ENCODE data around the gene WFIKKN1. TPM values are rescaled to one million over a fixed set of nuclear protein-coding genes. Genes with fewer than 3 reads are reported as not detected.

Gene WFIKKN1
- total RNA-seq: 1 to 10 TPM in 1 of 9 donors, under 1 TPM in 8; 0.15 to 1.1 (median 0.25) TPM
- polyA plus RNA-seq: under 1 TPM; 0.30 to 0.51 TPM
- long read RNA-seq, donor 1, full-length matches to known transcripts: 5 of 5 reads
- long read RNA-seq, donor 1, partial matches to known transcripts: 0 of 5 reads
- long read RNA-seq, donor 1, other reads (novel, unspliced or antisense): 0 of 5 reads
- long read RNA-seq, donor 2, full-length matches to known transcripts: 11 of 11 reads
- long read RNA-seq, donor 2, partial matches to known transcripts: 0 of 11 reads
- long read RNA-seq, donor 2, other reads (novel, unspliced or antisense): 0 of 11 reads
- long read RNA-seq, donor 3, full-length matches to known transcripts: 6 of 6 reads
- long read RNA-seq, donor 3, partial matches to known transcripts: 0 of 6 reads
- long read RNA-seq, donor 3, other reads (novel, unspliced or antisense): 0 of 6 reads

DNA sequence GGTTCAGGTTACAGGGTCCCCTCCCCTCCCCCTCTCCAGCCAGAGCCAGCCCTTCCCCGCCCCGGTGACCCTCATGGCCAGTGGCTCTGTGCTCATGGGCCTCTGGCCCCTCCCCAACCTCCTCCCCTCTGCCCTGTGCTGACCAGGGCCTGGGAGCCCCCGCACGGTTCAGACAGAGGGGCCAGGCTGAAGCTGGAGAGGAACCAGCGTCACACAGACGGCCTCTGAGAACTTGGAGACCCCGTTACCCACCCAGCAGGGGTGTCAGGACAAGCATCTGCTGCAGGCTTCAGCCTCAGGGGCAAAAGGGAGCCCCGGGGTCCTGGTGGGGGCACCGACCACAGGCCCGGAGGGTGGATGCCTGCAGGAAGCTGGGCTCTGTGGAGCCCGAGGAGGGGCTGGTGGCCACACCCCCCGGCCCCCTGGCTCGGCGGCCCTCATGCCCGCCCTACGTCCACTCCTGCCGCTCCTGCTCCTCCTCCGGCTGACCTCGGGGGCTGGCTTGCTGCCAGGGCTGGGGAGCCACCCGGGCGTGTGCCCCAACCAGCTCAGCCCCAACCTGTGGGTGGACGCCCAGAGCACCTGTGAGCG, at the start of gene WFIKKN1:
Gene WFIKKN1, plus strand, starts transcription at position 171 of the 591 bp plus-strand sequence. Its CDS starts 269 bp downstream, at position 440.
- peaks cover 3 to 41% (median 29%) of the 10 kb centered on the region in 12 donors for H3K4me1 ChIP-seq
- intact Hi-C loops (cut with DNase I): loop anchor here in 1 of 10 donors (5.0 kb wide), 1 partner anchor 34 kb away; no protein-coding TSS in a partner anchor
- H3K27ac ChIP-seq: peak within 1 kb of the TSS in 2 of 12 donors; percentile 34 to 54
- no peaks in the 10 kb centered on the region for H3K9me3 ChIP-seq
- DNase-seq: peak in 3 of 5 donors; percentile 22 to 32 (median 23)
- ATAC-seq: no peak
- WGBS, 4 donors: 4 to 7% (median 6%) methylated on average over 16 to 23 of the region's 23 CpGs
- no peak for TF ChIP-seq POLR2A (IDR thresholded peaks at IDR 0.05)
- no peak for TF ChIP-seq CTCF (IDR thresholded peaks at IDR 0.05)
- H3K36me3 ChIP-seq: peaks cover 0 to 48% (median 7%) of the 10 kb centered on the region in 9 donors
- H3K4me3 ChIP-seq: no peak within 1 kb of the TSS
- no peaks in the 10 kb centered on the region for H3K27me3 ChIP-seq

DNA sequence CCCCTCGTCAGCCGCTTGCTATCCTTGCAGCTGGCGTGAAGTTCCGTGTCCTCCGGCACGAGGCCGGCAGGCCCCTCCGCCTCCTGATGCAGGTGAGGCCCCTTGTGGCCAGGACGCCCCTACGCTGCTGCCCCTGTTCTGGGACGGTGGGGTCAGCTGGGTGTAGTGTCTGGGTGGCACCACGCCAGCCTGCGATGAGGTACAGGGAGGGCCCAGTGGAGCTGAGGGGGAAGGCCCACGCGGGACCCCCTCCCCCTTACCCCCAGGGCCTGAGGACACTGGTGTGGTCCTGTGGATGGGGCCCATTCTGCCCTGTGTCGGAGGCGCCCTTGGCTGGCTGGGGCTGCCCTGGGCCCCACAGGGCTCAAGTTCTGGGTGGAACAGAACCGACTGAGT, 48.6 kb upstream of the WFIKKN1 start:
- no peak for DNase-seq
- intact Hi-C loops (cut with DNase I): loop anchor here in 5 of 10 donors (5.0 to 10.0 kb wide), 3 partner anchors 63 to 80 kb away; partner anchors contain the start of genes MCRIP2 (in 2 of the 5) and WDR90 (in 2 of the 5)
- 84 to 93% (median 91%) methylated on average over 2 to 18 of the region's 18 CpGs for WGBS, 4 donors

GRCh38 chr16:582614-583331, 48.0 kb upstream of the WFIKKN1 start:
- Histone ChIP-seq H3K4me1 (peaks cover 0 to 44% (median 12%) of the 10 kb centered on the region in 12 donors), H3K27me3 (no peaks in the 10 kb centered on the region), H3K27ac (peak overlapping the region in 3 of 12 donors; percentile 24 to 67 (median 60)), H3K9me3 (no peaks in the 10 kb centered on the region), H3K36me3 (peaks cover 0 to 8% (median 0%) of the 10 kb centered on the region in 9 donors), H3K4me3 (no peak overlapping the region)
- 80 to 90% (median 85%) methylated on average over 2 to 21 of the region's 21 CpGs for WGBS, 4 donors
- intact Hi-C loops (cut with DNase I): loop anchor here in 5 of 10 donors (5.0 to 10.0 kb wide), 3 partner anchors 62 to 80 kb away; partner anchors contain the start of genes MCRIP2 (in 2 of the 5) and WDR90 (in 2 of the 5)
- ATAC-seq (peak in 2 of 4 donors; percentile 47 to 50), DNase-seq (peak in 3 of 5 donors; percentile 74 to 87 (median 85))
- TF ChIP-seq POLR2A (IDR thresholded peaks at IDR 0.05) (no peak), CTCF (IDR thresholded peaks at IDR 0.05) (no peak)

More for the DNA sequence above, 48.6 kb upstream of the WFIKKN1 start:
- Histone ChIP-seq H3K36me3 (peaks cover 0 to 8% (median 0%) of the 10 kb centered on the region in 9 donors), H3K4me1 (peaks cover 0 to 39% (median 7%) of the 10 kb centered on the region in 12 donors), H3K9me3 (no peaks in the 10 kb centered on the region), H3K27ac (no peak overlapping the region), H3K4me3 (no peak overlapping the region), H3K27me3 (no peaks in the 10 kb centered on the region)
- TF ChIP-seq POLR2A (IDR thresholded peaks at IDR 0.05) (no peak), CTCF (IDR thresholded peaks at IDR 0.05) (no peak)
- ATAC-seq: no peak
